ENCODE results near the gene PRIMPOL.

GRCh38 chr4:184695178-184695896, 45.8 kb downstream of the PRIMPOL start:
- TF ChIP-seq CTCF (IDR thresholded peaks at IDR 0.05), result no peak
- no peak for TF ChIP-seq POLR2A (IDR thresholded peaks at IDR 0.05)

Data from Peyer's patch (tissue), 4 donors.